ENCODE data around the gene CACNG6.

Gene CACNG6

GRCh38 chr19:53953383-53953782 lies 38.1 kb upstream of the CACNG6 start:
- H3K4me1 ChIP-seq (ENCODE audit: control insufficient read depth, insufficient read depth, low read length): no peaks in the 10 kb centered on the region
- no peak overlapping the region for H3K4me3 ChIP-seq (ENCODE audit: low read length in 2 of 2)
- H3K36me3 ChIP-seq (ENCODE audit: control insufficient read depth in 2 of 2, insufficient read depth in 2 of 2, low read length in 2 of 2): no peaks in the 10 kb centered on the region
- H3K9me3 ChIP-seq (ENCODE audit: control insufficient read depth in 2 of 2, low read length in 2 of 2): no peaks in the 10 kb centered on the region
- H3K9ac ChIP-seq (ENCODE audit: low read length in 2 of 2): no peak overlapping the region
- H3K27ac ChIP-seq (ENCODE audit: low read length): no peak overlapping the region
- H3K27me3 ChIP-seq (ENCODE audit: control insufficient read depth in 1 of 2, insufficient read depth in 2 of 2, low read length in 2 of 2): peaks cover 12 to 23% of the 10 kb centered on the region in 2 donors

DNA sequence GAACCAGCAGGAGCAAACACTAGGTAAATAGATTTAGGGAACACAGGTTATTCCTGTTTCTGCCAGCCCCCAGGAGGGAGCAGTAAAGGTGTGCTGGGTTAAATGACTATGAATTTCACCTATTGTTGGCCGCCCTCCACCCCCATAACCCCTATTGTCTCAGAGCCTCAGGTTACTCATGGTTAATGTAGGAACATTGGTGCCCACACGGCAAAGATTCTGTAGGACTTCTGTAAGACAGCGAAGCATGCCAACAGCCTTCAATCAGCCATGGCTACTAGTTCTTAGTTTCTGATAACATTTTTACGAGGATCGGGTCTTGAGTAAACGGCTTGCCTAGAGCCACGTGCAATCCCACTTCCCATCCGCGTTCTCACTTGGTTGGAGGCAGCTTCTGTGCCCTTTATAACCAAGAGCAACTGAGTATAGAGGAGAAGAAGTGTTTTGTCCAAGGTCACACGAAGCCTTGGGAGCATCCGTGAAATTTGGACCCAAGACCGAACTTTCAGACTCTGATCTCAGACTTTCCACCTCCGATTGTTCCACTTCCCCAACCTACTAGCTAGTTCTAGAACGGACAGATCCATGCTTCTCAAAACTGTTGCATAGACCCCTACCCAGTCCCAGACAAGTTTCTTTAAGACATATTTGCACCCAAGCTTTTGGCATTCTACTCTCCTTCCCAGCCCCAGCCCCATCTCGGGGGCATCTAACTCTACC lies 33.8 kb upstream of the CACNG6 start:
- H3K4me3 ChIP-seq (ENCODE audit: low read length in 2 of 2): no peak overlapping the region
- peaks cover 22 to 50% of the 10 kb centered on the region in 2 donors for H3K27me3 ChIP-seq (ENCODE audit: control insufficient read depth in 1 of 2, insufficient read depth in 2 of 2, low read length in 2 of 2)
- H3K36me3 ChIP-seq (ENCODE audit: control insufficient read depth in 2 of 2, insufficient read depth in 2 of 2, low read length in 2 of 2): no peaks in the 10 kb centered on the region
- no peak overlapping the region for H3K9ac ChIP-seq (ENCODE audit: low read length in 2 of 2)
- H3K4me1 ChIP-seq (ENCODE audit: control insufficient read depth, insufficient read depth, low read length): peaks cover 2% of the 10 kb centered on the region
- H3K27ac ChIP-seq (ENCODE audit: low read length): no peak overlapping the region
- H3K9me3 ChIP-seq (ENCODE audit: control insufficient read depth in 2 of 2, low read length in 2 of 2): no peaks in the 10 kb centered on the region

- no peak overlapping the region for H3K9ac ChIP-seq (ENCODE audit: low read length in 2 of 2)
- H3K27ac ChIP-seq (ENCODE audit: low read length): no peak overlapping the region
- no peaks in the 10 kb centered on the region for H3K36me3 ChIP-seq (ENCODE audit: control insufficient read depth in 2 of 2, insufficient read depth in 2 of 2, low read length in 2 of 2)
- H3K4me3 ChIP-seq (ENCODE audit: low read length in 2 of 2): no peak overlapping the region
- H3K9me3 ChIP-seq (ENCODE audit: control insufficient read depth in 2 of 2, low read length in 2 of 2): no peaks in the 10 kb centered on the region
- H3K27me3 ChIP-seq (ENCODE audit: control insufficient read depth in 1 of 2, insufficient read depth in 2 of 2, low read length in 2 of 2): peaks cover 22 to 49% of the 10 kb centered on the region in 2 donors
- H3K4me1 ChIP-seq (ENCODE audit: control insufficient read depth, insufficient read depth, low read length): peaks cover 2% of the 10 kb centered on the region
Observed at GRCh38 chr19:53958168-53958571, 33.3 kb upstream of the CACNG6 start.

- H3K9me3 ChIP-seq (ENCODE audit: control insufficient read depth in 2 of 2, low read length in 2 of 2): no peaks in the 10 kb centered on the region
- no peak overlapping the region for H3K9ac ChIP-seq (ENCODE audit: low read length in 2 of 2)
- no peak overlapping the region for H3K27ac ChIP-seq (ENCODE audit: low read length)
- peaks cover 28 to 48% of the 10 kb centered on the region in 2 donors for H3K27me3 ChIP-seq (ENCODE audit: control insufficient read depth in 1 of 2, insufficient read depth in 2 of 2, low read length in 2 of 2)
- no peak overlapping the region for H3K4me3 ChIP-seq (ENCODE audit: low read length in 2 of 2)
- H3K36me3 ChIP-seq (ENCODE audit: control insufficient read depth in 2 of 2, insufficient read depth in 2 of 2, low read length in 2 of 2): no peaks in the 10 kb centered on the region
- peaks cover 2% of the 10 kb centered on the region for H3K4me1 ChIP-seq (ENCODE audit: control insufficient read depth, insufficient read depth, low read length)
Observed at GRCh38 chr19:53958823-53959757, 32.3 kb upstream of the CACNG6 start.

DNA sequence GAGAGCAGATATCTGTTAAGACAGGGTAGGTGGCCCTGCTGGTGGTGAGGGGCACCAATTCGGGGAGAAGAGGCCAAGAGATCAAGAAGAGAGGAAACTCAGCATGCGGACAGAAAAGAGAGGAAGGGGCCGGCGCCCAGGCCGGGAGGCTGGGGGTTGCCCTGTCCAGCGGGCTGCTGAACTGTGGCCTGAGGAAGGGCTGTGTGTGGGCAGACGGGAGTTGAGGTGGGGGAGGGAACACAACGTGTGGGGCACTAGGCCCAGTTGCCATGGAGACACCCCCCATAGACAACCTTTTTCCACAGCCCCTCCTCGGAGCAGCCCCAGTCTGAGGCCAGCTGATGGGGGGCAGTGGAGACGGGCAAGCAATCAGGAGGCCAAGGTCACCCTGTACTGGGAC lies 31.2 kb upstream of the CACNG6 start:
- no peak overlapping the region for H3K9ac ChIP-seq (ENCODE audit: low read length in 2 of 2)
- H3K27me3 ChIP-seq (ENCODE audit: control insufficient read depth in 1 of 2, insufficient read depth in 2 of 2, low read length in 2 of 2): peaks cover 34 to 50% of the 10 kb centered on the region in 2 donors

GRCh38 chr19:53960886-53961285 lies 30.6 kb upstream of the CACNG6 start:
- no peaks in the 10 kb centered on the region for H3K9me3 ChIP-seq (ENCODE audit: control insufficient read depth in 2 of 2, low read length in 2 of 2)
- H3K4me3 ChIP-seq (ENCODE audit: low read length in 2 of 2): no peak overlapping the region
- peaks cover 36 to 50% of the 10 kb centered on the region in 2 donors for H3K27me3 ChIP-seq (ENCODE audit: control insufficient read depth in 1 of 2, insufficient read depth in 2 of 2, low read length in 2 of 2)
- H3K36me3 ChIP-seq (ENCODE audit: control insufficient read depth in 2 of 2, insufficient read depth in 2 of 2, low read length in 2 of 2): no peaks in the 10 kb centered on the region
- H3K9ac ChIP-seq (ENCODE audit: low read length in 2 of 2): no peak overlapping the region
- H3K4me1 ChIP-seq (ENCODE audit: control insufficient read depth, insufficient read depth, low read length): peaks cover 2% of the 10 kb centered on the region
- no peak overlapping the region for H3K27ac ChIP-seq (ENCODE audit: low read length)

More for the DNA sequence above, 31.2 kb upstream of the CACNG6 start:
- H3K4me1 ChIP-seq (ENCODE audit: control insufficient read depth, insufficient read depth, low read length): peaks cover 2% of the 10 kb centered on the region
- H3K27ac ChIP-seq (ENCODE audit: low read length): no peak overlapping the region
- no peaks in the 10 kb centered on the region for H3K9me3 ChIP-seq (ENCODE audit: control insufficient read depth in 2 of 2, low read length in 2 of 2)
- H3K4me3 ChIP-seq (ENCODE audit: low read length in 2 of 2): no peak overlapping the region
- H3K36me3 ChIP-seq (ENCODE audit: control insufficient read depth in 2 of 2, insufficient read depth in 2 of 2, low read length in 2 of 2): no peaks in the 10 kb centered on the region

DNA sequence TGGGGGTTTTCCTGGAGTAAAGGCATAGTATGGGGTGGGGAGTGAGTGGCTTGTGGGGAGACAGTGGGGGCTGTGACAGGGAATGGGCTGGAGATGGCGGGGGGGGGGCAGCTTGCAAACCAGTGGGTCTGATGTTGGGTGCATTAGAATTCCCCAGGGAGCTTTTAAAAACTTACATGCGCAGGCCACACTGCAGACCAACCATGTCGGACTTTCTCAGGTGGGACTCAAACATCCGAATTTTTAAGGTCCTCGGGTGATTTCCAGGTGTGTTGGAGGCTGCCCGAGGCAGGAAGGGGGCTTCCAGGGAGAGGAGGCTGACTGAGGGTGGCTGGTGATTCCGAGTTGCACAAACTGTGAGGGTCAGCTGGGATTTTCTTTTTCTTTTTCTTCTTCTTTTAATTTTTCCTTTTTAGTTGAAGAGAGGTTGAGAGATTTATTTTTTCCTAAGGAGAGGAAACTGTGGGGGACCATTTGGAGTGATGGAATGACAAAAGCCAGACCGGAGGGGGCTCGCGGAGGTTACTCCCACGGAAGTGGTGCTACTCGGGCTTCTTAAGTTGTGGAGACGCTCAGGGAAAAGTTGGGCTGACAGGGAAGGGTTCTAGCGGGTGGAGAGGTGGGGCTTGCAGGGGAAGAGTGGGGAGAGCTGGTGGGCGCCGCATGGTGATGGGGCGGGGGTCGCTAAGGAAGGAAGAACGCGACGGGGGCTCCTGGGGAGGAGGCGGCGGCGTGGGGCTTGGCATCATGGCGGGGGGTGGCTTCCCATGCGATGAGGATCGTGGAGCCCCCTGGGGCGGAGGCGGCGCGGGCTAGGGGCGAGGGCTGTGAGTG lies 29.7 kb upstream of the CACNG6 start:
- no peaks in the 10 kb centered on the region for H3K9me3 ChIP-seq (ENCODE audit: control insufficient read depth in 2 of 2, low read length in 2 of 2)
- H3K36me3 ChIP-seq (ENCODE audit: control insufficient read depth in 2 of 2, insufficient read depth in 2 of 2, low read length in 2 of 2): no peaks in the 10 kb centered on the region
- peaks cover 38 to 46% of the 10 kb centered on the region in 2 donors for H3K27me3 ChIP-seq (ENCODE audit: control insufficient read depth in 1 of 2, insufficient read depth in 2 of 2, low read length in 2 of 2)
- H3K9ac ChIP-seq (ENCODE audit: low read length in 2 of 2): no peak overlapping the region
- no peak overlapping the region for H3K27ac ChIP-seq (ENCODE audit: low read length)
- H3K4me1 ChIP-seq (ENCODE audit: control insufficient read depth, insufficient read depth, low read length): peaks cover 2% of the 10 kb centered on the region
- H3K4me3 ChIP-seq (ENCODE audit: low read length in 2 of 2): no peak overlapping the region

GRCh38 chr19:53962887-53963431 lies 28.5 kb upstream of the CACNG6 start, which contains the start of gene CACNG8:
CACNG8 (plus strand) TSS chr19:53962937.
- peaks cover 2% of the 10 kb centered on the region for H3K4me1 ChIP-seq (ENCODE audit: control insufficient read depth, insufficient read depth, low read length)
- no peak within 1 kb of the TSS for H3K9ac ChIP-seq (ENCODE audit: low read length in 2 of 2)
- H3K27me3 ChIP-seq (ENCODE audit: control insufficient read depth in 1 of 2, insufficient read depth in 2 of 2, low read length in 2 of 2): peaks cover 32 to 36% of the 10 kb centered on the region in 2 donors
- H3K9me3 ChIP-seq (ENCODE audit: control insufficient read depth in 2 of 2, low read length in 2 of 2): no peaks in the 10 kb centered on the region
- no peak within 1 kb of the TSS for H3K27ac ChIP-seq (ENCODE audit: low read length)
- H3K36me3 ChIP-seq (ENCODE audit: control insufficient read depth in 2 of 2, insufficient read depth in 2 of 2, low read length in 2 of 2): no peaks in the 10 kb centered on the region
- H3K4me3 ChIP-seq (ENCODE audit: low read length in 2 of 2): no peak within 1 kb of the TSS

GRCh38 chr19:53965091-53965490 lies 26.3 kb upstream of the CACNG6 start:
- Histone ChIP-seq H3K27ac (ENCODE audit: low read length) (no peak overlapping the region), H3K27me3 (ENCODE audit: control insufficient read depth in 1 of 2, insufficient read depth in 2 of 2, low read length in 2 of 2) (peaks cover 22 to 27% of the 10 kb centered on the region in 2 donors), H3K9me3 (ENCODE audit: control insufficient read depth in 2 of 2, low read length in 2 of 2) (no peaks in the 10 kb centered on the region), H3K9ac (ENCODE audit: low read length in 2 of 2) (no peak overlapping the region), H3K4me3 (ENCODE audit: low read length in 2 of 2) (peak overlapping the region in 1 of 2 donors; percentile 8), H3K36me3 (ENCODE audit: control insufficient read depth in 2 of 2, insufficient read depth in 2 of 2, low read length in 2 of 2) (no peaks in the 10 kb centered on the region), H3K4me1 (ENCODE audit: control insufficient read depth, insufficient read depth, low read length) (peaks cover 2% of the 10 kb centered on the region)

DNA sequence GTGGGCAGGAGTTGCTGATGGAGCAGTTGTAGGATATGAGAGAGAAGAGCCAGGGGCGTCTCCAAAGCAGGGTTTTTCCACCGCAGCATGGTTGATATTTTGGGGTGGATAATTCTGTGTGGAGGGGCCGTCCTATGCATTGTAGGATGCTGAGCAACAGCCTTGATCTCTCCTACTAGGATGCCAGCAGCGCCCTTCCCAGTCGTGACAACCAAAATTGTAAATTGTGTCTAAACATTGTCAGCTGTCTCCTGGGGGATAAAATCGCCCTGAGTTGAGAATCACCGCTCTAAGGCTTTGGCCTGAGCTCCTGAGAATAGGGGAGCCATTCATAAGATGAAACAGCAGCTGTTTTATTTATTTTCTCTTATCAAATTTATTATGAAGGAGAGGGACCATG lies 24.5 kb upstream of the CACNG6 start:
- H3K9ac ChIP-seq (ENCODE audit: low read length in 2 of 2): no peak overlapping the region
- peaks cover 6 to 17% of the 10 kb centered on the region in 2 donors for H3K27me3 ChIP-seq (ENCODE audit: control insufficient read depth in 1 of 2, insufficient read depth in 2 of 2, low read length in 2 of 2)
- no peaks in the 10 kb centered on the region for H3K9me3 ChIP-seq (ENCODE audit: control insufficient read depth in 2 of 2, low read length in 2 of 2)
- peaks cover under 1% of the 10 kb centered on the region for H3K4me1 ChIP-seq (ENCODE audit: control insufficient read depth, insufficient read depth, low read length)
- no peak overlapping the region for H3K4me3 ChIP-seq (ENCODE audit: low read length in 2 of 2)
- H3K27ac ChIP-seq (ENCODE audit: low read length): no peak overlapping the region
- no peaks in the 10 kb centered on the region for H3K36me3 ChIP-seq (ENCODE audit: control insufficient read depth in 2 of 2, insufficient read depth in 2 of 2, low read length in 2 of 2)
